ENCODE data around the gene CACNA2D2. TPM values are rescaled to one million over a fixed set of nuclear protein-coding genes. Genes with fewer than 3 reads are reported as not detected.

The CACNA2D2 gene
- total and polyA plus RNA-seq, 2 of the 13 experiments (the other 11 are each of a cell fraction or from before 2014, with no cell fraction given): not detected

- TF ChIP-seq ZNF691 (CRISPR knock-in tag; IDR thresholded peaks at IDR 0.05; ENCODE audit: borderline replicate concordance, low read depth) (0 out of 2 replicates have a peak, but pooled peaks have one; percentile 57), TOE1 (CRISPR knock-in tag; IDR thresholded peaks at IDR 0.05) (no peak), LCORL (IDR thresholded peaks at IDR 0.05) (no peak), LCORL (CRISPR knock-in tag; IDR thresholded peaks at IDR 0.05) (peak; percentile 50; the same call in 1 of the 2 replicates), REST (IDR thresholded peaks at IDR 0.05; ENCODE audit: borderline replicate concordance in 1 of 2, low read depth in 1 of 2, low read length in 2 of 2) (peak in 1 of 2 experiments; percentile 50; a peak in 1 of 4 replicates), ZNF275 (CRISPR knock-in tag; IDR thresholded peaks at IDR 0.05; ENCODE audit: borderline replicate concordance) (0 out of 2 replicates have a peak, but pooled peaks have one; percentile 71), NFKB2 (CRISPR knock-in tag; IDR thresholded peaks at IDR 0.05; ENCODE audit: borderline replicate concordance) (peak; percentile 83; the same call in 1 of the 2 replicates), ZC3H13 (CRISPR knock-in tag; IDR thresholded peaks at IDR 0.05) (0 out of 2 replicates have a peak, but pooled peaks have one; percentile 10), STAT5B (CRISPR knock-in tag; IDR thresholded peaks at IDR 0.05) (no peak), ZNF451 (CRISPR knock-in tag; IDR thresholded peaks at IDR 0.05) (no peak), ZNF292 (CRISPR knock-in tag; IDR thresholded peaks at IDR 0.05; ENCODE audit: borderline replicate concordance, low read depth) (no peak), ATF4 (CRISPR knock-in tag; IDR thresholded peaks at IDR 0.05) (0 out of 4 replicates have a peak, but pooled peaks of 1 of the 2 experiments have one; percentile 11), RCOR2 (CRISPR knock-in tag; IDR thresholded peaks at IDR 0.05) (0 out of 2 replicates have a peak, but pooled peaks have one; percentile 33), NRL (CRISPR knock-in tag; IDR thresholded peaks at IDR 0.05; ENCODE audit: borderline replicate concordance) (peak; percentile 38; the same call in 1 of the 2 replicates), KLF11 (CRISPR knock-in tag; IDR thresholded peaks at IDR 0.05) (0 out of 2 replicates have a peak, but pooled peaks have one; percentile 31), CREB1 (IDR thresholded peaks at IDR 0.05) (peak; percentile 82), CREB1 (CRISPR knock-in tag; IDR thresholded peaks at IDR 0.05) (peak; percentile 93), ZNF18 (CRISPR knock-in tag; IDR thresholded peaks at IDR 0.05; ENCODE audit: insufficient replicate concordance) (no peak), ZNF772 (CRISPR knock-in tag; IDR thresholded peaks at IDR 0.05) (peak; percentile 56; the same call in 1 of the 2 replicates), KLF6 (CRISPR knock-in tag; IDR thresholded peaks at IDR 0.05) (no peak), TP53 (CRISPR knock-in tag; conservative IDR thresholded peaks at IDR 0.05) (0 out of 2 replicates have a peak, but pooled peaks have one; percentile 70)
Observed at GRCh38 chr3:50327943-50328691, 175.3 kb downstream of the CACNA2D2 start, which contains the start of gene TUSC2 (continued).

Measured in HepG2 (cell line).